OCI-M2 (cell line): ENCODE data around the gene SPRYD3.
"Not testable (repeated sequence)": the region's sequence is repeated elsewhere in the genome, so short reads cannot be mapped to it uniquely, and the experiment has no call there.

ENCODE experiments used
- DNase-seq: peaks from one replicate; lab custom pipeline; 2025; ENCODE audit not compliant: unreplicated experiment; lab: John Stamatoyannopoulos, UW

Gene SPRYD3, protein sequence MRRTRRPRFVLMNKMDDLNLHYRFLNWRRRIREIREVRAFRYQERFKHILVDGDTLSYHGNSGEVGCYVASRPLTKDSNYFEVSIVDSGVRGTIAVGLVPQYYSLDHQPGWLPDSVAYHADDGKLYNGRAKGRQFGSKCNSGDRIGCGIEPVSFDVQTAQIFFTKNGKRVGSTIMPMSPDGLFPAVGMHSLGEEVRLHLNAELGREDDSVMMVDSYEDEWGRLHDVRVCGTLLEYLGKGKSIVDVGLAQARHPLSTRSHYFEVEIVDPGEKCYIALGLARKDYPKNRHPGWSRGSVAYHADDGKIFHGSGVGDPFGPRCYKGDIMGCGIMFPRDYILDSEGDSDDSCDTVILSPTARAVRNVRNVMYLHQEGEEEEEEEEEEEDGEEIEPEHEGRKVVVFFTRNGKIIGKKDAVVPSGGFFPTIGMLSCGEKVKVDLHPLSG

DNA sequence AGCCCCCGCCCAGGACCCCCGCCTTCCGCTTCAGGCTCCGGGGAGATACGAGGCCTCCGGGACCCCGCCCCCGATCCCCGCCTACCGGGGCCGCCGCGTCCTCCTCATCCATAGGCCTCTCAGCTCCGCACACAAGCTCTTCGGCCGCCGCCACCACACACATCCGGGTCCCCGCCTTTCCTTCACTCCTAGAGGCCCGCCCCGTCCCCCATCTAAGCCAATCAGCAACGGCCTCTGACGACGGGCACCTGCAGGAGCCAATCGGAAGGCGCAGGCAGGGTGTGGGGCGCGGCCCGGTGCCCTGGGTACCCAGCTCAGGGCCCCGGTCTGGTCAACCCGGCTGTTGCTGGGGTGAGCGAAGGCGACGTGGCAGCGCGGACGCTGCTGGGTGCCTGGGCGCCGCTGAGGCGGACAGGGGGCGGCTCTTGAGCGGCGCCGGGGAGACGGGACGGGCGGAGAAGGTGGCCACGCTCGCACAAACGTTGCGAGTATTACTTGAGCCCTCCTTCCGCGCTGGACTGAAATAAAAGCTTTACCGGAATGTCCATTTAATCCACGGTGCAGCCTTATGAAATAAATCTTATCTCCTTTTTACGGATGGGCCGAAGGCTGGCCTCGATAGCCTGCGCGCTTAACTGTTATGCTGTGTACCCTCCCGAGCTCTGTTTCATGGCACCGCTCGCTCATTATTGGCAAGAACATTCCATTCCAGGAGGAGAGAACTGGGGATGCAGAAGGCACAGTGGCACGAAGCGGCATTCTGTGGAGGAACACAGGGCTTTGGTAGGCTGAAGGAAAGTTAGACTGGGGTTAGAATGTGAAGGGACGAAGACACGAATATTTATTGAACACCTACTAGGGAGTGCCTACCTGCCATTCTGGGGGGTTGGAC, at the start of gene SPRYD3:
Gene SPRYD3 (minus strand): TSS at position 165 of the 892 bp plus-strand sequence. CDS start 57 bp downstream, at position 108.
- peak; percentile 39 for DNase-seq

- DNase-seq, result no peak
These were observed 48.0 kb upstream of the SPRYD3 start for GRCh38 chr12:53127169-53127568.

DNA sequence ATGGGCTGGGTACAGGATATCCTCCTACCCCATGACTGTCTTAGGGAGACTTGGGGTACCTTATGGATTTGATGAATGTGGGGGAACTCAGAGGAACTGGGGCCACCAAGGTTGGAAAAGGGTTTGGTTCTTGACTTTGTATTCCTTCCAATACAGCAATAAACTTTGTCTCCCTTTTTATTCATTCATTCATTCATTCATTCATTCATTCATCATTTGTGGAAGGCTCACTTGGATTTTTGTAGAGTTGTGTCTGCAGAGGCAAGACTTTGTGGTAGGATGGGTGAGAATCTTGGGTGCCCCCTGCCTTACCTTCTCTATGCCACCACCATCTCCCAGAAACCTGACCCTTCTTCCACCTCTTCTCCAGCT, 45.1 kb upstream of the SPRYD3 start:
- DNase-seq, result no peak

GRCh38 chr12:53123578-53124351, 44.6 kb upstream of the SPRYD3 start:
- no peak for DNase-seq

DNA sequence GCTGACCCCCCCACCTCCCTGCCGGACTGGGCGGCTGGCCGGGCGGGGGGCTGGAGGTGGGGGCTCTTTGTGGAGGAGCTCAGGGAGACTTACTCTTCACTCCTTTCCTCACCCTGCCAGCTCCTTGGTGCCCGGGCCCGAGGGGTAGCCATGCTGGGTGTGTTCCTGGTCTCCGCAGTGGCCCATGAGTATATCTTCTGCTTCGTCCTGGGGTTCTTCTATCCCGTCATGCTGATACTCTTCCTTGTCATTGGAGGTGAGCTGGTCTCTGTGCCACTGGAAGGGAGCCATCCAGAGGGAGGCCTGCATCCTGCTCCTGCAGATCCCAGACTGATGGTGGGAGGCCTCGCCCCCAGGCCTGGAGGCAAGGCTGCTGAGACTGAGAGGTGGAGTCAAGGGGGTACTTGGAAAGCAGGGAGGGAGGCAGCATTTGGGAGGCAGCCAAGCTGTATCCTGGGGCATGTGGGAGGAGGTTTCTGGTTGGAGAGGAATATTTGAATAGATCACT, 43.8 kb upstream of the SPRYD3 start:
- no peak for DNase-seq

DNA sequence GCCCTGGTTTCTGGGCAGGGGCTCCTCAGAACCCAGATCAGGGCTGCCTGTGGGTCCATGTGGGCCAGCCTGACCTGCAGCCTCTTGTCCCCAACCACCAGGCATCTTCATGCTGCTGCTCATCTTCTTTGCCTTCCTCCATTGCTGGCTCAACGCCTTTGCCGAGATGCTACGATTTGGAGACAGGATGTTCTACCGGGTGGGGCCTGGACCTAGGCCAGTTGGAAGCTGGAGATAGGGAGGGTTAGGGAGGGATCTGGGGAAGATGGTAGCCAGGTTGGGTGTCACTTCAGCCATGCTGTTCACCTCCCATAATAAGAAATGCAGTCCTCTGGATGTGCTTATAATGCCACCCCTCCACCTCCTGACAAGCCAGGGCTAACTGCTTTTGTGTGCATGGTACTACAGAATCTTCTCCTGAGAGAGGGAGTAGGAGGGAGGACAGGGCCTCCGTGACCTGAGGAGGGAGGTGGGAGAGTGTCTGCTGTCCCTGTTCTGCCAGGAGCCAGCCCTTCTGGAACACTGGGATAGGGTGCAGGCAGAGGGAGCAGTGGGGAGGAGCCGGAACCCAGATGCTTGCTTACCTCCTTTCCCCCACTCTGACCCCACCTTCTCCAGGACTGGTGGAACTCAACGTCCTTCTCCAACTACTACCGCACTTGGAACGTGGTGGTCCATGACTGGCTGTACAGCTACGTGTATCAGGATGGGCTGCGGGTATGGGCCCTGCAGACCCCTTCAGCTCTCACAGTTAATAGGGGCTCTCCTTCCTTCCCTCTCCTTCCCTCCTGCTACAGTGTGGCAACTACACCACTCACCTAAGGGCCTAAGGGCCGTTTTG, 41.7 kb upstream of the SPRYD3 start:
- DNase-seq, result no peak

DNA sequence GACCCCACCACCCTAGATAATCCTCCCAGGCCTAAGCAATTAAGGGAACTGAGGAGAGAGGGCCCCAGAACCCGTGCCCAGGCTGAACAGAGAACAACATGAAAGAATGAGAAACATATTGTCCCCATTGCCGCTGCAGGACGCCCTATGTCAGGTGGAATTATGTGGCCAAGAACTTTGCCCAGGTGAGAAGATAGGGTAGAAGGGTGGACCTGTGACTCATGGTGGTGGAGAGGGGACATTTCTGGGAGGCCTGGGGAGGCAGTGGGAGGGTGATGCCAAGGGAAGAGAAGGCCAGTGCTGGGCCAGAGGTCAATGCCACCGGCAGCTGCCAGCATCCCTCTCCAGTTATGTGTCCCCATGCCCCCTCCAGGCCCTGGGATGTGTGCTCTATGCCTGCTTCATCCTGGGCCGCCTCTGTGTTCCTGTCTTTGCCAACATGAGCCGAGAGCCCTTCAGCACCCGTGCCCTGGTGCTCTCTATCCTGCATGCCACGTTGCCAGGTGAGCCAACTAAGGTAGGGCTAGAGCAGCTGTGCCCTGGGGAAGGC, 39.6 kb upstream of the SPRYD3 start:
- DNase-seq, result no peak

GRCh38 chr12:53115891-53116648, 36.9 kb upstream of the SPRYD3 start:
- DNase-seq, result no peak

DNA sequence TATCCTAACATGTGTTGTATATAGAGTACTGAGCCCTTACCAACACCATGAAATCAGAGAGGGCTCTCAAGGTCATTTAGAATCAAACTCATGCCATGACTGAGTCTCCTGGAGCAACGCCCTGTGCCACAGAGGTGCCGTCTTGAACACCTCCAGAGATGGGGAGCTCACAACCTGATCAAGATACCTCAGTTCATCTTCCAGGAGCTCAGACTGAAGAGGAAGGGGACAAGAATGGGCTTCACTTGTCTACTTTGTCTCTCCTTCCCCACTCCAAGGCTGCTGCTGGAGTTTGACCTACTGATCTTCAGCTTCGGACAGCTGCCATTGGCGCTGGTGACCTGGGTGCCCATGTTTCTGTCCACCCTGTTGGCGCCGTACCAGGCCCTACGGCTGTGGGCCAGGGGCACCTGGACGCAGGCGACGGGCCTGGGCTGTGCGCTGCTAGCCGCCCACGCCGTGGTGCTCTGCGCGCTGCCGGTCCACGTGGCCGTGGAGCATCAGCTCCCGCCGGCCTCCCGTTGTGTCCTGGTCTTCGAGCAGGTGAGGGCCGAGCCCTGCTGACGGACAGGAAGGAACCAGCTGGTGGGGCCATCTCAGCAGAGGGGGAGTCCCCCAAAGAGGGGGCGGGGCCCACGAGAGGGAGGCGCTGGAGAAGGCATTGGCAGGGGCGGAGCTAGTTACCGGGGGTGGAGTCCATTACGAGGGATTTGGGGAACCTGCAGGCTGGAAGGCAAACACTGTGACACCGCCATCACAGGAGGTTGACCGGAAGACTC, 36.1 kb upstream of the SPRYD3 start:
- no peak for DNase-seq

- no peak for DNase-seq
These were observed 34.8 kb upstream of the SPRYD3 start for GRCh38 chr12:53113951-53114350.

DNA sequence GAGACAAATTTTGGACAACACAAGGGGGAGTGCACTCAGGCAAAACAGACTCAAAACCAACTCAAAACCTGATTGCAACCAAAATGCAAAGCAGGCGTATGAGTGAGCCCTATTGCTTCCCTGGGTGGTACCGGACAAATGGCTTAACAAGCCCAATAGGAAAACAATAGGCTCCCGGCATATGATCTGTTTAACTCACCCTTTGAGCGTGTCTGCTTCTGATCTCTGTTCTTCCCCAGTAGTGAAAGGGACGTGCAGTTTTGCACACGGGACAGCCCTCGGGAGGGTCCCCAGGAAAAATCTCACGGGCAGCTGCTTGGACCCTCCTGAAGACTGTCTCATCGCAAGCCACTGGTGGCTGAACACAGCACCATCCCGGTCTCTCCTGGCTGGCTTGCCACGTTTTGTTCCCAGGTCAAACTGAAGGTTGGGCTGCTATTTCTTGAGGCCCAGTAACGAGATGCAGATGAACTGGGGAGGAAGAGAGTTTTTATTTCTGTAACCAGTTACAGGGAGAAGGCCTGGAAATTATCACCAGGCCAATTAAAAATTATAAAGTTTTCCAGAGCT, 34.0 kb upstream of the SPRYD3 start:
- DNase-seq, result no peak

GRCh38 chr12:53112431-53112830, 33.2 kb upstream of the SPRYD3 start:
- DNase-seq, result not testable (repeated sequence)

DNA sequence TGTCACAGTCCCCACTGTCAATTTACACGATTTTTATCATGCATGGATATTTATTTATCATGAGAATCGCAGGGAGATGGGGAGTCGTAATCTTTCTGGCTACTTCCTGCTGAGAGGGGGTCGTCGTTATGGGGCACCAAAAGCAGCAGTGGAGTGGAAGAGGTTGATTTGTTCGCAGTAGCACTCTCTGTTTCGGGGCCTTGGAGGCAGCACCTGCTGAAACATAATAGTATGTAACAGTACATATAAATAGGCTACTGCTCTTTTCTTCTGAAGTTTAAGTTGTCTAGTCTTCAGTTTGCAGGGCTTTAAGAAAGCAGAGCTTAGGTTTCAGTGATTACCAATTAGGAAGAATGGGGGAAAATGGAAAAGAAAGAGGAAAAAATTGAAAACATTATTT, 27.9 kb upstream of the SPRYD3 start:
- no peak for DNase-seq

DNA sequence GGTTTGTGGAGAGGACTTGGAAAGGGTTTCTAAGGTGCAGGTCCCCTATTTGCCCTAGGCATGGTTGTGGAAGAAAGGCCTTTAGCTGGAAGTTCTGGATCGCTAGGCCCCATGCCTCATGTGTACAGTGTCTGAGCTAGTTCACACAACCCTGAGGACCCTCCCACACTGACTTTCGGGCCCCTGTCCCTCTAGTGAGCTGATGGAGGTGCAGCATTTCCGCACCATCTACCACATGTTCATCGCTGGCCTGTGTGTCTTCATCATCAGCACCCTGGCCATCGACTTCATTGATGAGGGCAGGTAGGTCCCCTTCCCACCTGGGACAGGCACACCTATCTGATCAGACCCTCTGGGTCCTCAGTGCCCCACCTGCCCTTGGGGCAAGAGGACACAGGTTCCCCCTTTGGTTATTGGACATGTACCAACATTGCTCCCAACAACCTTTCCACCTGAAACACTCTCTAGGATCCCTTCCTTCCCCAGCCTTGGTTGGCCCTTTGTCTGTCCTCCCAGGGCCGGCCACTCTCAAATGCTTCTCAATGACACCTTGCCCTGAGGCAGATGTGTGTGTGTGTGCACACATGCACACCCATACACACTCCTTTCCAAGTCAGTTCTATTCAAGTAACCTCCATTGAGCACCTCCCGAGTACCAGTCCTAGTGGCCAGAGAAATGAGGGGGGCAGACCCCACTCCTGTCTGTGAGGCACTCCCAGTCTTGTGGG, 26.7 kb upstream of the SPRYD3 start:
- no peak for DNase-seq

GRCh38 chr12:53105256-53105655, 26.1 kb upstream of the SPRYD3 start:
- no peak for DNase-seq

DNA sequence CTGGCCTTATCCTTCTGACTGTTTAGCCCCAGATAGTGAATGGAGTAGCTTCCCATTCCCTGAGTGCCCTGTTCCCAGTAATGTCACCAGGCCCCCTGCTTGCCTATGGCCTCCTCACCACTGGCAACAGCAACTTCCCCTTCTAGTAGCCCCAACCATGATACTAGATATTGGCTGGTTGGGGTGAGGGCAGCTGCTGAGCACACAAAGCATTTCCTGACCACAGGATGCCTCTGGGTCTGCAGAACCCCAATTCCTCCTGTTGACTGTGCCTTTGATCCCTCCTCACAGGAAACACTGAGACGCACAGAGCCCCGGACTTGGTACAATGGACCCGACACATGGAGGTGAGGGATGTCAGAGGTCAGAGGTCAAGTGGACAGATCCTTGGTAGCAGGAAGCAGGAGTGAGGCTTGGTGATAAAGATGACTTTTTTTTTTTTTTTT, 24.7 kb upstream of the SPRYD3 start:
- no peak for DNase-seq
